ENCODE results near the gene TCEANC2.

TCEANC2 gene

GRCh38 chr1:54136963-54137533 lies 83.6 kb downstream of the TCEANC2 start:
- DNase-seq (ENCODE audit: low read depth, low spot score), result no peak
- ChIA-PET POLR2A (interaction anchor here (0.5 to 1.5 kb wide), 3 partner anchors 11 to 68 kb away, joined by 3 to 8 read pairs (median 5); no protein-coding TSS in a partner anchor), CTCF (interaction anchor here (0.7 to 6.6 kb wide), 4 partner anchors 12 to 65 kb away, joined by 3 to 94 read pairs (median 4); no protein-coding TSS in a partner anchor)
- H3K4me3 ChIP-seq (ENCODE audit: low read depth, low read length), result no peak overlapping the region
- no peak for TF ChIP-seq CTCF (IDR thresholded peaks at IDR 0.05; ENCODE audit: insufficient read depth, low read length, missing control alignments)

- H3K4me3 ChIP-seq (ENCODE audit: low read depth, low read length), result no peak overlapping the region
- ChIA-PET CTCF (interaction anchor here (1.1 to 6.6 kb wide), 2 partner anchors 13 to 64 kb away, joined by 3 to 94 read pairs; no protein-coding TSS in a partner anchor), POLR2A (interaction anchor here (0.9 to 1.5 kb wide), 3 partner anchors 12 to 62 kb away, joined by 3 to 8 read pairs (median 3); partner anchors contain the start of genes CYB5RL and MRPL37)
- no peak for TF ChIP-seq CTCF (IDR thresholded peaks at IDR 0.05; ENCODE audit: insufficient read depth, low read length, missing control alignments)
- DNase-seq (ENCODE audit: low read depth, low spot score), result peak; percentile 71
Observed at GRCh38 chr1:54137534-54138061, 84.2 kb downstream of the TCEANC2 start.

- H3K4me3 ChIP-seq (ENCODE audit: low read depth, low read length), result no peak overlapping the region
- ChIA-PET CTCF (interaction anchor here (0.7 to 6.6 kb wide), 5 partner anchors 9 to 351 kb away, joined by 3 to 94 read pairs (median 3); no protein-coding TSS in a partner anchor), POLR2A (interaction anchor here (0.5 kb wide), 1 partner anchor 15 kb away, joined by 3 read pairs; no protein-coding TSS in a partner anchor)
- no peak for TF ChIP-seq CTCF (IDR thresholded peaks at IDR 0.05; ENCODE audit: insufficient read depth, low read length, missing control alignments)
- DNase-seq (ENCODE audit: low read depth, low spot score), result no peak
Observed at GRCh38 chr1:54138994-54139393, 85.6 kb downstream of the TCEANC2 start.

- no peak for TF ChIP-seq CTCF (IDR thresholded peaks at IDR 0.05; ENCODE audit: insufficient read depth, low read length, missing control alignments)
Observed at GRCh38 chr1:54139711-54140110, 86.3 kb downstream of the TCEANC2 start.

GRCh38 chr1:54142146-54142900 lies 88.9 kb downstream of the TCEANC2 start:
- H3K4me3 ChIP-seq (ENCODE audit: low read depth, low read length), result no peak overlapping the region
- CTCF ChIA-PET, result interaction anchor here (1.1 kb wide), 1 partner anchor 20 kb away, joined by 3 read pairs; no protein-coding TSS in a partner anchor
- no peak for DNase-seq (ENCODE audit: low read depth, low spot score)
- POLR2A ChIA-PET, result interaction anchor here (0.8 kb wide), 1 partner anchor 57 kb away, joined by 3 read pairs; no protein-coding TSS in a partner anchor
- no peak for TF ChIP-seq CTCF (IDR thresholded peaks at IDR 0.05; ENCODE audit: insufficient read depth, low read length, missing control alignments)

More at GRCh38 chr1:54139711-54140110, 86.3 kb downstream of the TCEANC2 start:
- ChIA-PET POLR2A (no interaction called here), CTCF (interaction anchor here (1.0 to 6.6 kb wide), 2 partner anchors 8 to 15 kb away, joined by 3 to 94 read pairs; no protein-coding TSS in a partner anchor)
- DNase-seq (ENCODE audit: low read depth, low spot score), result no peak
- H3K4me3 ChIP-seq (ENCODE audit: low read depth, low read length), result no peak overlapping the region
